ENCODE data around the gene SCCPDH.

Gene SCCPDH

DNA sequence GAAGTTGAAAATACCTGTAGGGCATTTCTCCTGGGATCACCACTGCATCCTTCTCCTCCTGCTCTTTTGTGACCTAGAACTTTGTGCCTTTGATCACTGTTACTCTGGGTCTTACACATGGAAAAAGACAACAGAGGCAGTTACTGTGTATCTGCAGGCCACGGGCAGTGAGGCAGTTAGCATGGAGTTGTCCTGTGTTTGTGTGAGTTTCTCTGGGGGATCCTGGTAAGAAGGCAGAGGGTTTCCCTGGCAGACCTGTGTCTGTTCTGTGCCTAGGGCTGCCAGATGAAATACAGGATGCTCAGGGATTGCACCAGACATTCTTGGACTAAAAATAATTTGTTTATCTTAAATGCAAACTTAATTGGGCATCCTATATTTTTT lies 44.4 kb upstream of the SCCPDH start:
- no peak overlapping the region for H3K4me3 ChIP-seq (replicated peaks; ENCODE audit: insufficient read depth, low read length)
- H3K27me3 ChIP-seq (ENCODE audit: insufficient read depth, poor library complexity, severe bottlenecking) = no peaks in the 10 kb centered on the region
- no peak overlapping the region for H3K27ac ChIP-seq (replicated peaks)
- no peak for TF ChIP-seq GABPA (IDR thresholded peaks at IDR 0.05; ENCODE audit: low read depth)
- TF ChIP-seq, protein P1, sequence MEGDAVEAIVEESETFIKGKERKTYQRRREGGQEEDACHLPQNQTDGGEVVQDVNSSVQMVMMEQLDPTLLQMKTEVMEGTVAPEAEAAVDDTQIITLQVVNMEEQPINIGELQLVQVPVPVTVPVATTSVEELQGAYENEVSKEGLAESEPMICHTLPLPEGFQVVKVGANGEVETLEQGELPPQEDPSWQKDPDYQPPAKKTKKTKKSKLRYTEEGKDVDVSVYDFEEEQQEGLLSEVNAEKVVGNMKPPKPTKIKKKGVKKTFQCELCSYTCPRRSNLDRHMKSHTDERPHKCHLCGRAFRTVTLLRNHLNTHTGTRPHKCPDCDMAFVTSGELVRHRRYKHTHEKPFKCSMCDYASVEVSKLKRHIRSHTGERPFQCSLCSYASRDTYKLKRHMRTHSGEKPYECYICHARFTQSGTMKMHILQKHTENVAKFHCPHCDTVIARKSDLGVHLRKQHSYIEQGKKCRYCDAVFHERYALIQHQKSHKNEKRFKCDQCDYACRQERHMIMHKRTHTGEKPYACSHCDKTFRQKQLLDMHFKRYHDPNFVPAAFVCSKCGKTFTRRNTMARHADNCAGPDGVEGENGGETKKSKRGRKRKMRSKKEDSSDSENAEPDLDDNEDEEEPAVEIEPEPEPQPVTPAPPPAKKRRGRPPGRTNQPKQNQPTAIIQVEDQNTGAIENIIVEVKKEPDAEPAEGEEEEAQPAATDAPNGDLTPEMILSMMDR (IDR thresholded peaks at IDR 0.05; ENCODE audit: insufficient read depth, low read length) = no peak
- TF ChIP-seq POLR2AphosphoS5 (IDR thresholded peaks at IDR 0.05; ENCODE audit: low read depth) = no peak
- TF ChIP-seq, protein P2, sequence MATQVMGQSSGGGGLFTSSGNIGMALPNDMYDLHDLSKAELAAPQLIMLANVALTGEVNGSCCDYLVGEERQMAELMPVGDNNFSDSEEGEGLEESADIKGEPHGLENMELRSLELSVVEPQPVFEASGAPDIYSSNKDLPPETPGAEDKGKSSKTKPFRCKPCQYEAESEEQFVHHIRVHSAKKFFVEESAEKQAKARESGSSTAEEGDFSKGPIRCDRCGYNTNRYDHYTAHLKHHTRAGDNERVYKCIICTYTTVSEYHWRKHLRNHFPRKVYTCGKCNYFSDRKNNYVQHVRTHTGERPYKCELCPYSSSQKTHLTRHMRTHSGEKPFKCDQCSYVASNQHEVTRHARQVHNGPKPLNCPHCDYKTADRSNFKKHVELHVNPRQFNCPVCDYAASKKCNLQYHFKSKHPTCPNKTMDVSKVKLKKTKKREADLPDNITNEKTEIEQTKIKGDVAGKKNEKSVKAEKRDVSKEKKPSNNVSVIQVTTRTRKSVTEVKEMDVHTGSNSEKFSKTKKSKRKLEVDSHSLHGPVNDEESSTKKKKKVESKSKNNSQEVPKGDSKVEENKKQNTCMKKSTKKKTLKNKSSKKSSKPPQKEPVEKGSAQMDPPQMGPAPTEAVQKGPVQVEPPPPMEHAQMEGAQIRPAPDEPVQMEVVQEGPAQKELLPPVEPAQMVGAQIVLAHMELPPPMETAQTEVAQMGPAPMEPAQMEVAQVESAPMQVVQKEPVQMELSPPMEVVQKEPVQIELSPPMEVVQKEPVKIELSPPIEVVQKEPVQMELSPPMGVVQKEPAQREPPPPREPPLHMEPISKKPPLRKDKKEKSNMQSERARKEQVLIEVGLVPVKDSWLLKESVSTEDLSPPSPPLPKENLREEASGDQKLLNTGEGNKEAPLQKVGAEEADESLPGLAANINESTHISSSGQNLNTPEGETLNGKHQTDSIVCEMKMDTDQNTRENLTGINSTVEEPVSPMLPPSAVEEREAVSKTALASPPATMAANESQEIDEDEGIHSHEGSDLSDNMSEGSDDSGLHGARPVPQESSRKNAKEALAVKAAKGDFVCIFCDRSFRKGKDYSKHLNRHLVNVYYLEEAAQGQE (IDR thresholded peaks at IDR 0.05; ENCODE audit: insufficient replicate concordance, low read depth) = no peak
- no peak for TF ChIP-seq SPI1 (IDR thresholded peaks at IDR 0.05; ENCODE audit: borderline replicate concordance, low read depth)
- DNase-seq (ENCODE audit: low read depth in 1 of 2, low spot score in 1 of 2) = no peak

DNA sequence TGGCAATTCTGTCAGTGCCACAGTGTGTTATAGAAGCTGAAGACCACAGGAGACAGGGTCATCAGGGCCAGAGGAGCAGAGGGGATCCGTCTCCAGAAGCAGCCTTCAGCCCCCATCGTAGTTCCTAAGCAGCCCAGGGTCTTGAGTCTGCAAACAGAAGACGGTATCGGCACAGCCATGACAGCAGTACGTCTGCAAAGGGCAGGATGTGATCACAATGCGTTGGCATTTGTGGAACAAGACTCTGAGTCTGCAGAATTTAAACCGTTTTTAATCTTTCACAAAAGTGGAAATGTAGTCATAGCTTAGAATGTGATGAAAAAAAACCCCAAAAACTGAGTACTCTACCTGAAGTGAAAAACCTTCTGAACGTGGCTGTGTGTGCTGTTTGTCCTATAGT lies 44.0 kb upstream of the SCCPDH start:
- TF ChIP-seq, protein P2 (IDR thresholded peaks at IDR 0.05; ENCODE audit: insufficient replicate concordance, low read depth) = no peak
- TF ChIP-seq POLR2AphosphoS5 (IDR thresholded peaks at IDR 0.05; ENCODE audit: low read depth) (no peak), GABPA (IDR thresholded peaks at IDR 0.05; ENCODE audit: low read depth) (no peak), SPI1 (IDR thresholded peaks at IDR 0.05; ENCODE audit: borderline replicate concordance, low read depth) (no peak)
- TF ChIP-seq, protein P1 (IDR thresholded peaks at IDR 0.05; ENCODE audit: insufficient read depth, low read length) = no peak
- Histone ChIP-seq H3K4me3 (replicated peaks; ENCODE audit: insufficient read depth, low read length) (no peak overlapping the region), H3K27me3 (ENCODE audit: insufficient read depth, poor library complexity, severe bottlenecking) (no peaks in the 10 kb centered on the region), H3K27ac (replicated peaks) (no peak overlapping the region)
- no peak for DNase-seq (ENCODE audit: low read depth in 1 of 2, low spot score in 1 of 2)

DNA sequence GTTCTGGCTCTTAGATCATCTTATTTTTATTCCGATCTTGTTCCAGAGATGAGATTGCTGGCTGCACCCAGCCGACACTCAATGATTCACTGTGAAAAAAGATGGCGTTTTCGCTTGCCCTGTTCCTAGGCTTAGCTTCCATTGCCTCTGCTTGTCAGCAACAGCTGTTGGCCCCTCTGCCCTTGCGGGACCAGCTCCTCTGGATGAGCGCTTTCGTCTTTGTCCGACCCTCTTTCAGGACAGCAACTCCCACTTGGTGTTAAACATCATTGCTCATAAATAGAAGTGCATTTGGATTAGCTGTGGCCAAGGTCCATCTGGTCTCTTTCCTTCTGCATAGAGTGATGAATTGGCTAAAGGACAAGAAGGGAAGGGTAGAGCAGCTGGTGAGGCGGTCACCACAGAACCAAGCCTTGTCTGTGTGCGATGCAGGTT lies 43.5 kb upstream of the SCCPDH start:
- H3K4me3 ChIP-seq (replicated peaks; ENCODE audit: insufficient read depth, low read length) = no peak overlapping the region
- TF ChIP-seq, protein P1 (IDR thresholded peaks at IDR 0.05; ENCODE audit: insufficient read depth, low read length) = no peak
- no peak for TF ChIP-seq SPI1 (IDR thresholded peaks at IDR 0.05; ENCODE audit: borderline replicate concordance, low read depth)
- no peak for TF ChIP-seq POLR2AphosphoS5 (IDR thresholded peaks at IDR 0.05; ENCODE audit: low read depth)
- TF ChIP-seq, protein P2 (IDR thresholded peaks at IDR 0.05; ENCODE audit: insufficient replicate concordance, low read depth) = no peak
- TF ChIP-seq GABPA (IDR thresholded peaks at IDR 0.05; ENCODE audit: low read depth) = no peak
- no peak overlapping the region for H3K27ac ChIP-seq (replicated peaks)
- no peak for DNase-seq (ENCODE audit: low read depth in 1 of 2, low spot score in 1 of 2)
- H3K27me3 ChIP-seq (ENCODE audit: insufficient read depth, poor library complexity, severe bottlenecking) = no peaks in the 10 kb centered on the region

Data from HL-60 (cell line).